Activated naive CD8-positive, alpha-beta T cell (primary cell): Measurements from ENCODE around the gene RNF40.
A peak's percentile ranks its signal among the peaks of the same experiment; 100 is the strongest.

Source experiments
- H3K27ac Mint-ChIP-seq: one replicate; pipeline ENCODE4 v1.8.0; 2021; ENCODE audit warnings: mixed read lengths
- H3K27me3 Mint-ChIP-seq: one replicate; pipeline ENCODE4 v1.8.0; 2021; ENCODE audit warnings: mixed read lengths
- H3K36me3 Mint-ChIP-seq: one replicate; pipeline ENCODE4 v1.8.0; 2021; ENCODE audit warnings: mixed read lengths
- H3K4me1 Mint-ChIP-seq: one replicate; pipeline ENCODE4 v1.8.0; 2021; ENCODE audit warnings: low read depth, mixed read lengths
- H3K4me3 Mint-ChIP-seq: one replicate; pipeline ENCODE4 v1.8.0; 2021; ENCODE audit warnings: mild to moderate bottlenecking, mixed read lengths
- H3K9me3 Mint-ChIP-seq: one replicate; pipeline ENCODE4 v1.8.0; 2021; ENCODE audit warnings: low read depth, mixed read lengths

Gene RNF40

DNA sequence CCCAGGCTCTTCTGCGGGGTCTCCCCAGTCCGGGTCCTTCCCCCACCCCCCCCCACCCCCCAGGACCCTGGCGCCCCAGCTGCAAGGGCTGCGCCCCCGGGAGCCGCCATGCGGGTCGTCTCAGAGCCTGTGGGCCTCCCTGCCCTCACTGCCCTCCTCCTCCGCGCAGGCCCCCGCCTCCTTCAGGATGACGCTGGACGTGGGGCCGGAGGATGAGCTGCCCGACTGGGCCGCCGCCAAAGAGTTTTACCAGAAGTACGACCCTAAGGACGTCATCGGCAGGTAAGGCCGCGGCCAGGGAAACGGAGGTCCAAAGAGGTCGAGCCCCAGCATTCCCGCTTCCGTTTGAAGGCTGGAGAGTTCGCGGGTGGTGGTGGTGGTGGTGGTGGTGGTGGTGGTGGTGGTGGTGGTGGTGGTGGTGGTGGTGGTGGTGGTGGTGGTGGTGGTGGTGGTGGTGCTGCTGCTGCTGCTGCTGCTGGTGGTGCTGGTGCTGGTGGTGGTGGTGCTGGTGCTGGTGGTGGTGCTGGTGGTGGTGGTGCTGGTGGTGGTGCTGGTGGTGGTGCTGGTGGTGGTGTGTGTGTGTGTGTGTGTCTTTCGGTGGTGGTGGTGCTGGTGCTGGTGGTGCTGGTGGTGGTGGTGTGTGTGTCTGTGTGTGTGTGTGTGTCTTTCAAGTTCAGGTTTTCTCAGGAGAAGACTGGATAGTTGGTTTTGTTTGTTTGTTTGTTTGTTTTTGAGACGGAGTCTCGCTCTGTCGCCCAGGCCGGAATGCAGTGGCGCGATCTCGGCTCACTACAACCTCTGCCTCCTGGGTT lies 13.3 kb upstream of the RNF40 start:
- H3K4me1 Mint-ChIP-seq: peaks cover 18% of the 10 kb centered on the region
- H3K9me3 Mint-ChIP-seq: no peaks in the 10 kb centered on the region
- H3K27ac Mint-ChIP-seq: peak overlapping the region; percentile 28
- H3K4me3 Mint-ChIP-seq: peak overlapping the region; percentile 89
- no peaks in the 10 kb centered on the region for H3K27me3 Mint-ChIP-seq
- peaks cover 4% of the 10 kb centered on the region for H3K36me3 Mint-ChIP-seq

DNA sequence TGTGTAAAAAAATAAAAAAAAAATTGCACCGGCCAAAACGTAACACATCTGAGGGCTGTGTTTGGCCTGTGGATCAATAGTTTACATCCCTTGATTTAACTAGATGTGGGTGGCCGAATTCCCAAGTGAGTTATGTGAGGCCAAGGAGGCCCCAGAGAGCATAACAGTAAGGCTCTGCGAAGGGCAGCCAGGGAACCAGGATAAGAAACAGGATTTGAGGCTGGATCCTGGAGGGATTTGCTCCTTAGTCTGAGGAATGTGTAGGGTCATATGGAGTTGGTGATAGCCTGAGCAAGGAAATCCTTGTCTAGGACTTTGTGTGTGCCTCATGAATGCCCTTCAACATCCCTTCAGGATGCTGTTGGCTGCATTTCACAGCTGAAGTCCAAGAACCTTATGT lies 11.9 kb upstream of the RNF40 start:
- Mint-ChIP-seq H3K27ac (no peak overlapping the region), H3K36me3 (peaks cover 3% of the 10 kb centered on the region), H3K4me3 (peak overlapping the region; percentile 75)

DNA sequence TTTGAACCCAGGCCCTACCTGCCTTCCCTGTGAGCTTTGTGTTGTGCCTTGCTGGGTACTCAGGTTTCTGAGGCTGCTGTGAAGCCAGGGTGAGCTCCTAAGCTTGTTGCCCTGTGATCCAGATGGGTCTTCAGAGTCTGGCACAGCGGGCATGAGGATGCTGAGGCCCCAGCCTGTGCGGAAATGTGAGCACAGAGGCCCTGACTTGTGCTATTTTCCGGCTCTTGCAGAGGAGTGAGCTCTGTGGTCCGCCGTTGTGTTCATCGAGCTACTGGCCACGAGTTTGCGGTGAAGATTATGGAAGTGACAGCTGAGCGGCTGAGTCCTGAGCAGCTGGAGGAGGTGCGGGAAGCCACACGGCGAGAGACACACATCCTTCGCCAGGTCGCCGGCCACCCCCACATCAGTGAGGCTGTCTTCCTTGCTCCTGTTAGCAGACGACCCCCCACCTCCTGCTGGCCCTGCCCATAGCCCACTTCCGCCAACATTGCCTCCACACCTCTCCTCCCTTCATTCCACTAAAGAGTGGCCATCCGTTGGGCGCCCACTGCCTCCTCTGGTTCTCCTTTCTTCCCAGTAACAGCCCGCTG lies 11.2 kb upstream of the RNF40 start:
- no peak overlapping the region for H3K27ac Mint-ChIP-seq
- H3K4me3 Mint-ChIP-seq: no peak overlapping the region
- H3K9me3 Mint-ChIP-seq: no peaks in the 10 kb centered on the region
- peaks cover 3% of the 10 kb centered on the region for H3K36me3 Mint-ChIP-seq
- H3K27me3 Mint-ChIP-seq: no peaks in the 10 kb centered on the region
- peaks cover 17% of the 10 kb centered on the region for H3K4me1 Mint-ChIP-seq

More for the DNA sequence above, 11.9 kb upstream of the RNF40 start:
- Mint-ChIP-seq H3K9me3 (no peaks in the 10 kb centered on the region), H3K27me3 (no peaks in the 10 kb centered on the region), H3K4me1 (peaks cover 17% of the 10 kb centered on the region)

DNA sequence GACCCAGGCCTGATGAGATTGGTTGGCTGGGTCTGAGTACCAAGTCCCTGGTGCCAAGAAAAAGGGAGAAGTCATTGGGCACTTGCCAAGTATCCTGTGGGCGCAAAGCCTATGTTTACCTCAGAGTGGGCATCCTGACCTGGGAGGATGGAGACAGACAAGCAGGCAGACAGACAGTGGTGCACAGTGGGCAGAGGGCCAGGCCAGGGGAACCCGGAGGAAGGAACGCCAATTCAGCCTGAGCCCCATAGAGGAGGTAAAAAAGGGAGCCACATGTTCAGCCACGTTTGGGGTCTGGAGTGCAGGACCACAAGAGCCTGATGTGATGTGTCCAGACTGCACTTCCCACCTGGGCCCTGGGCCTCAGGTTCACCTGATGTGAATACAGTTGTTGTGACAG lies 8.5 kb upstream of the RNF40 start:
- Mint-ChIP-seq H3K4me1 (peaks cover 7% of the 10 kb centered on the region), H3K4me3 (no peak overlapping the region), H3K9me3 (no peaks in the 10 kb centered on the region), H3K27me3 (no peaks in the 10 kb centered on the region), H3K36me3 (peaks cover 3% of the 10 kb centered on the region), H3K27ac (no peak overlapping the region)

DNA sequence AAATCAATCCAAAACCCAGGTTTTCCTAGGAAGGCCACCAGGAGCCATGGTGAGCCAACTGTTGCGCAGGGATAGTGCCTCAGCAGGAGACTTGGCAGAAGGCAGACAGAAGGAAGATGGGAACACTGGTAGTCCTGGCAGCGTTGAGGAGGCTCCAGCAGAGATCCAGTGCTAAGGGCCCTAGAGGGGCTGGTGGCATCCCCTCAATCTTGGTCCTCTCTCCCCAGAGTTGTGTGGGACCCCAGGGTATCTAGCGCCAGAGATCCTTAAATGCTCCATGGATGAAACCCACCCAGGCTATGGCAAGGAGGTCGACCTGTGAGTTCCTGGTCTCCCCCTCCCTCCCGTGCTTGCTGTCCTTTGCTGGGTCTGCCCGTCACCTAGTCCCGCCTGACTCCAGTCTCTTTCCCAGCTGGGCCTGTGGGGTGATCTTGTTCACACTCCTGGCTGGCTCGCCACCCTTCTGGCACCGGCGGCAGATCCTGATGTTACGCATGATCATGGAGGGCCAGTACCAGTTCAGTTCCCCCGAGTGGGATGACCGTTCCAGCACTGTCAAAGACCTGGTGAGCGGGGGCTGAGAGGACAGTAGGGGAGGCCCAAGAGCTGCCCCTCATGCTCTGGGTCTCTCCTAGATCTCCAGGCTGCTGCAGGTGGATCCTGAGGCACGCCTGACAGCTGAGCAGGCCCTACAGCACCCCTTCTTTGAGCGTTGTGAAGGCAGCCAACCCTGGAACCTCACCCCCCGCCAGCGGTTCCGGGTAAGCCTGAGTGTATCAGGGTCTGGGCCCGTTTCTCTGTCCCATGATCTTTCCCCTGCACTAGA lies 6.0 kb upstream of the RNF40 start:
- Mint-ChIP-seq H3K27me3 (no peaks in the 10 kb centered on the region), H3K27ac (no peak overlapping the region), H3K9me3 (no peaks in the 10 kb centered on the region), H3K4me3 (no peak overlapping the region), H3K4me1 (peaks cover 7% of the 10 kb centered on the region), H3K36me3 (peaks cover 3% of the 10 kb centered on the region)

DNA sequence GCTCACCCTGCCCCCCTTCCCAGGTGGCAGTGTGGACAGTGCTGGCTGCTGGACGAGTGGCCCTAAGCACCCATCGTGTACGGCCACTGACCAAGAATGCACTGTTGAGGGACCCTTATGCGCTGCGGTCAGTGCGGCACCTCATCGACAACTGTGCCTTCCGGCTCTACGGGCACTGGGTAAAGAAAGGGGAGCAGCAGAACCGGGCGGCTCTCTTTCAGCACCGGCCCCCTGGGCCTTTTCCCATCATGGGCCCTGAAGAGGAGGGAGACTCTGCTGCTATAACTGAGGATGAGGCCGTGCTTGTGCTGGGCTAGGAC lies 5.4 kb upstream of the RNF40 start:
- no peaks in the 10 kb centered on the region for H3K27me3 Mint-ChIP-seq
- H3K9me3 Mint-ChIP-seq: no peaks in the 10 kb centered on the region
- peaks cover 3% of the 10 kb centered on the region for H3K36me3 Mint-ChIP-seq
- H3K4me3 Mint-ChIP-seq: no peak overlapping the region
- H3K4me1 Mint-ChIP-seq: peaks cover 8% of the 10 kb centered on the region
- no peak overlapping the region for H3K27ac Mint-ChIP-seq

DNA sequence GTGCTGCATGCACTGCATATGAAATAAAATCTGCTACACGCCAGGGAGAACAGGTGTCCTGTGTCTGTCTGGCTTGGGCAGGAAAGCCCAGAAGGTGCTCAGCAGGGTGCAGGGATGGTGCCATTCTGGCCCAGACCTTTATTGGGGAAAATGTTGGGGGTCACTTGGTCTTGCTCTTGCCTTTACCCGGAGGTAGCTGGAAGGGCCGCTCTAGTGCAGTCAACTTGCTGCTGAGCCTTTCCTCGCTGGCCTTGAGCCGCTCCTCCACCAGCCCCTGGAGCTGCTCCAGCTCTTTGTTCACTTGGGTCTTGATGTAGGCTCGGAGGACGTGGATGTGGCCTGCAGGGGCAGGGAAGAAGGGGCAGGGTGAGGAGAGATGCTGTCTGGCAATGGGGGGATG lies 4.8 kb upstream of the RNF40 start:
- H3K27me3 Mint-ChIP-seq: no peaks in the 10 kb centered on the region
- no peaks in the 10 kb centered on the region for H3K9me3 Mint-ChIP-seq
- H3K36me3 Mint-ChIP-seq: peaks cover 3% of the 10 kb centered on the region
- no peak overlapping the region for H3K27ac Mint-ChIP-seq
- peaks cover 11% of the 10 kb centered on the region for H3K4me1 Mint-ChIP-seq
- H3K4me3 Mint-ChIP-seq: no peak overlapping the region

DNA sequence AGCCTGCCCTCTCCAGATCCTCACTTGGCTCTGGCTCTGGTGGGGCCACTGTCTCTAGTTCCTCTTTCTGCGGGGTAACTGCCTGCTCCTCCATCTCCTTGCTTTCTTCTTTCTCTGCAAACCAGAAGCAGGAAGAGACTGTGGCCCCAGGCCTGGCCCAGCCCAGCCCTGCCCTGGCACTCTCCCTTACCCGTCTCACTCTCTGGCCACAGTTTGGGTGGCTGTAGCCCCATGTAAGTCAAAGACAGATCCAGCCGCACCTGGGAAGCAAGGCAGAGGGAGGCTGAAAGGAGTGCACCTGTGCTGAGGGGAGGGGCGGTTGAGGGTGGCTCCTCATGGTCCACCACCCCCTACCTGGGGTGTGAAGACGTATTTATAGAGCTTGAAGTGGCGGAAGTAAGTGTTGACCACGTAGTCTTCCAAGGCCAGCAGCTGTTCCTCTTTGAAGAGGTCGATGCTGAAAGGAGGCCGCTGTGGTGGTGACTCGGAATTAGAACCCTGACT lies 3.1 kb upstream of the RNF40 start:
- Mint-ChIP-seq H3K27ac (no peak overlapping the region), H3K36me3 (peaks cover 3% of the 10 kb centered on the region), H3K27me3 (no peaks in the 10 kb centered on the region), H3K9me3 (no peaks in the 10 kb centered on the region), H3K4me1 (peaks cover 25% of the 10 kb centered on the region), H3K4me3 (no peak overlapping the region)

DNA sequence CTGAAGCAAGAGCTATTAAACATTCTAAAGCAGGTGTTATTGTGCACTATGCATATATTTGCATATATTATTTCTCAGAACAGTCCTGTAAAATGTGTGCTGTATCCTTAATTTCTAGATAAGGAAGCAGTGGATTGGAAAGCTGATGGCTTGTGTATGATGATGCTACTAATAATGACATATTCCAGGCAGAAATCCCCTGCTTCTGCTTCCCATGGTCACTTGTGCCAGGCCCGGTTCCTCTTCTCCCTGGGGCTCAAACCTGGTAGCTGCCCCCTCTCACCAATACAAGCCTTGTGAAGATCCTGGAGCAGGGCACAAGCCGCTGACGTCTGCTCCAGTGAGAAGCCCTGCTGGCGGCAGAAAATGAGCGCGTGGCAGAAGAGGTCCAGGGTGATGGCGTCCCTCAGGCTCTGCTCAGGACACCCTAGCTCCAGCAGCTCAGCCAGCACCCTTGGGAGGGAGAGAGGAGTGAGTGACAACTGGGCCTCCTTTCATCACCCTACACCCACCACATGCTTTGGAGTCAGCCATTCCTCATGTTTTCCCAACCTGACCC lies 2.0 kb upstream of the RNF40 start:
- no peaks in the 10 kb centered on the region for H3K9me3 Mint-ChIP-seq
- no peaks in the 10 kb centered on the region for H3K36me3 Mint-ChIP-seq
- peak overlapping the region; percentile 95 for H3K4me3 Mint-ChIP-seq

DNA sequence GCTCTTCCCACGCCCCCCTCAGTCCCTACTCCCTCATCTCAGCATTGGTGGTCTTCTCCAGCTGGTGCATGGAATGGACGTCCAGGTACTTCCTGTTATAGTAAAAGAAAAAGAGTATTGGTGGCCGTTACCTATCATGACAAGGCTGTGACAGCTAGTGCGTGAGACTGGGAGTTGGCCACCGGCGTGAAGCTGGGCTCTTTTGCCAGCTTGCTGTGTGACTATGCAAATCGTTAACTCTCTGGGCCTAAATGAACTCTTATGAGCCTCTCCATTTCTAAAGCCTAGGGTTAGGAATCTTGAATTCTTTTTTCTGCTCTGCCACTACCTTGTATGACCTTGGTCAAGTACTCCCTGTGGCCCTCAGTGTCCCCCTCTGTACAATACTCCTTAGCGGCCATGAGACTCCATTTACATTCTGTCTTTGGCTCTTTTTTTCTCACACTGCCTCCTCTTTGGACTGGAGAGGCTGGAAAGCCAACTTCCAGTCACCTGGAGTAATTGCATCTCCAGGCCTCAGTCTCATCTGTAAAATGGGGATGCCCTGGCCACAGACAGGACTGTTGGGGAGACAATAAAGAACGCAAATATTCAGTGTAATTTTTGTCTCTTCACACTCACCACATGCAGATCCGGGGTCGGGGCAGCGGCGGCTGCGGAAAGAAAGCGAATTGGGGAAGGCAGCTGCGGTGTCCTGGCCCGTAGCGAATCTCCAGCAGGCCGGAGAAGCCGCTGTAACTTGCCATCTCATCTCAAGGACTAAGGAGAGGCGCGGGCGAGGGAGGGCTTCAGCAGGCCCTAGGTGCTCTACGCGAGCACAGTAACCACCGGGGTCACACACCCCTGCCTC lies 1.3 kb upstream of the RNF40 start:
- peaks cover 26% of the 10 kb centered on the region for H3K4me1 Mint-ChIP-seq
- peak overlapping the region; percentile 84 for H3K27ac Mint-ChIP-seq
- no peaks in the 10 kb centered on the region for H3K9me3 Mint-ChIP-seq
- no peaks in the 10 kb centered on the region for H3K27me3 Mint-ChIP-seq
- no peaks in the 10 kb centered on the region for H3K36me3 Mint-ChIP-seq
- peak overlapping the region; percentile 95 for H3K4me3 Mint-ChIP-seq

More for the DNA sequence above, 2.0 kb upstream of the RNF40 start:
- Mint-ChIP-seq H3K4me1 (peaks cover 26% of the 10 kb centered on the region), H3K27me3 (no peaks in the 10 kb centered on the region), H3K27ac (no peak overlapping the region)

DNA sequence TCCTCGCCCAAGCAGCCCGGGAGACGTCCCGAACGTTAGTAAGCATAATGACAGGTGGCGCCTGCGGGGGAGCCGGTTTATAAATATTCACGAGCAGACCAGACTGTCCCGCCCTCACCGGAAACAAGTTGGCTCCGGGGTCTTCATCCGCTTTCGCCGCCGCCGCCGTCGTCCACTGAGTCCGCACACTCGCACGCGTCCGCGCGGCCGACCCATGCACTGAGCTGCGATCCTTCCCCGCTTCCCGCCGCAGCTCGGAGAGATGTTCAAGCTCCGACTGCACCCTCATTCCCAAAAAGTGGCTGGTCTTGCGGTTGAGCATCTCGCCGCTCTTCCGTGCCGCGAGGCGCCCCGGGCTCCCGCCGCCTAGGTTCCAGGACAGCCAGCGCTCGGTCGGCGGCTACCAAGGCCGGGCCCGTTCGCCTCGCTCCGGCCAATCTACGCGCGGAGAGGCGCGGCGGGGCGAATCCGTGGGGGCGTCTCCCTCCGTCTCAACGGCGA lies 645 bp upstream of the RNF40 start:
- peak overlapping the region; percentile 84 for H3K27ac Mint-ChIP-seq
- peaks cover 26% of the 10 kb centered on the region for H3K4me1 Mint-ChIP-seq
- H3K36me3 Mint-ChIP-seq: no peaks in the 10 kb centered on the region
- H3K9me3 Mint-ChIP-seq: no peaks in the 10 kb centered on the region
- H3K4me3 Mint-ChIP-seq: peak overlapping the region; percentile 95
- H3K27me3 Mint-ChIP-seq: no peaks in the 10 kb centered on the region

DNA sequence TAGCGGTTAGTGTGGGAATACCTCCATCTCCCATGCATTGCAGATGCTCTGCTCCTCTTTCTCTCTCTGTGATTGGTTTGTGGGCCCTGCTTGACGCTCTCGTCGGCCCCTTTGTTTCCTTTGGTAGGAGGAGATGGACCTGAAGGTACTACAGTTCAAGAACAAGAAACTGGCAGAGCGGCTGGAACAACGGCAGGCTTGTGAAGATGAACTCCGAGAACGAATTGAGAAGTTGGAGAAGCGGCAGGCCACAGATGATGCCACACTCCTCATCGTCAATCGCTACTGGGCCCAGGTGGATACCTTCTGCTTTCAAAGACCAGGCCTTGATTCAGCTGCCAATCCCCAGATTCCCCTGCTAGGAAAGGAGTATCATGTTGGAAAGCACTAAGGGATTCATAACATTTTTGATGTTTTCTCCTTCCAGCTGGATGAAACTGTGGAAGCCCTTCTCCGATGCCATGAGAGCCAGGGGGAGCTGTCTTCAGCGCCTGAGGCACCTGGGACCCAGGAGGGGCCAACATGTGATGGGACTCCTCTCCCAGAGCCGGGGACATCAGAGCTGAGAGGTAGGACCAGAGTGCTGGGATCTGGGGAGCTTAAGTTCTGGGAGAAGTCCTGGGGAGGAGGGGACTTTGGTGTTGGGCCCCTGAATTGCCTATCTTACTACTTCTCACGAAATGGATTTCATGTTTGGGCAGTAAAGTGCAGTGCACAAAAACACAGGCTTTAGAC lies 1.0 kb downstream of the RNF40 start:
- peak overlapping the region; percentile 95 for H3K4me3 Mint-ChIP-seq
- H3K9me3 Mint-ChIP-seq: no peaks in the 10 kb centered on the region
- H3K27ac Mint-ChIP-seq: peak overlapping the region; percentile 84
- peaks cover 2% of the 10 kb centered on the region for H3K36me3 Mint-ChIP-seq
- H3K27me3 Mint-ChIP-seq: no peaks in the 10 kb centered on the region
- H3K4me1 Mint-ChIP-seq: peaks cover 27% of the 10 kb centered on the region

DNA sequence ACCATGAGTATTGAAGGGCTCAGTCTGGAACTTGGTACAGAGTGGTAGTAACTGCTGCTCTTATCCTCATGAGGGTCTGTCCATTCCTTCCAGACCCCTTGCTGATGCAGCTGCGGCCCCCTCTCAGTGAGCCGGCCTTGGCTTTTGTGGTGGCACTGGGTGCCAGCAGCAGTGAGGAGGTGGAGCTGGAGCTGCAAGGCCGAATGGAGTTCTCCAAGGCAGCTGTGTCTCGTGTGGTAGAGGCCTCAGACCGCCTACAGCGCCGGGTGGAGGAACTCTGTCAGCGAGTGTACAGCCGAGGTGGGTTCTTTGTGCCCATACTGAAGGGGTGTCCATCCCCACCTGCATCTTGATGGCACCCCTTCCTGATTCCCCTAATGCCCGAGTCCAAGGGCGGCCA lies 2.0 kb downstream of the RNF40 start:
- Mint-ChIP-seq H3K36me3 (peaks cover 2% of the 10 kb centered on the region), H3K27me3 (no peaks in the 10 kb centered on the region), H3K4me1 (peaks cover 27% of the 10 kb centered on the region), H3K4me3 (peak overlapping the region; percentile 95), H3K27ac (no peak overlapping the region), H3K9me3 (no peaks in the 10 kb centered on the region)
